HepG2 (cell line): ENCODE measurements around the gene C16orf95.

Experiments
- ARNT ChIP-seq: fragments of 450-650 bp; IDR thresholded peaks from 2 replicates; pipeline ENCODE4 v1.6.1; 2017
- DPF2 ChIP-seq: sonication (generic); formaldehyde crosslinking; IDR thresholded peaks from 2 replicates; pipeline ENCODE4 v1.4.0; 2020; ENCODE audit warnings: mild to moderate bottlenecking, low read depth, missing genetic modification reagents, borderline replicate concordance

GRCh38 chr16:87308826-87309225 lies 8.4 kb downstream of the C16orf95 start:
- TF ChIP-seq ARNT (no peak), DPF2 (CRISPR knock-in tag) (no peak)
